Memory B cell (primary cell): Measurements from ENCODE around the gene BANP.
"Not testable (repeated sequence)": the region's sequence is repeated elsewhere in the genome, so short reads cannot be mapped to it uniquely, and the experiment has no call there.

Source experiments
- ATAC-seq: fragments of 150-1000 bp; cut with Tn5 transposase; 2 replicates; pipeline ENCODE4 v1.10.0; 2021; ENCODE audit warnings: low read depth, mild to moderate bottlenecking, moderate library complexity
- DNase-seq, 2 donors: peaks; one replicate each; pipeline ENCODE4 v3.0.0; 2022; ENCODE audit warnings: low spot score in 2 of 2
- H3K27ac Mint-ChIP-seq: one replicate; pipeline ENCODE4 v1.8.0; 2022; ENCODE audit warnings: mild to moderate bottlenecking, moderate library complexity, mixed read lengths
- H3K27me3 Mint-ChIP-seq: one replicate; pipeline ENCODE4 v1.8.0; 2022; ENCODE audit warnings: mixed read lengths
- H3K36me3 Mint-ChIP-seq: one replicate; pipeline ENCODE4 v1.8.0; 2022; ENCODE audit warnings: mild to moderate bottlenecking, mixed read lengths
- H3K4me1 Mint-ChIP-seq: one replicate; pipeline ENCODE4 v1.8.0; 2022; ENCODE audit warnings: mixed read lengths
- H3K4me3 Mint-ChIP-seq: one replicate; pipeline ENCODE4 v1.8.0; 2022; ENCODE audit warnings: mild to moderate bottlenecking, moderate library complexity, mixed read lengths
- H3K9me3 Mint-ChIP-seq: one replicate; pipeline ENCODE4 v1.8.0; 2022; ENCODE audit warnings: mixed read lengths

Gene BANP

DNA sequence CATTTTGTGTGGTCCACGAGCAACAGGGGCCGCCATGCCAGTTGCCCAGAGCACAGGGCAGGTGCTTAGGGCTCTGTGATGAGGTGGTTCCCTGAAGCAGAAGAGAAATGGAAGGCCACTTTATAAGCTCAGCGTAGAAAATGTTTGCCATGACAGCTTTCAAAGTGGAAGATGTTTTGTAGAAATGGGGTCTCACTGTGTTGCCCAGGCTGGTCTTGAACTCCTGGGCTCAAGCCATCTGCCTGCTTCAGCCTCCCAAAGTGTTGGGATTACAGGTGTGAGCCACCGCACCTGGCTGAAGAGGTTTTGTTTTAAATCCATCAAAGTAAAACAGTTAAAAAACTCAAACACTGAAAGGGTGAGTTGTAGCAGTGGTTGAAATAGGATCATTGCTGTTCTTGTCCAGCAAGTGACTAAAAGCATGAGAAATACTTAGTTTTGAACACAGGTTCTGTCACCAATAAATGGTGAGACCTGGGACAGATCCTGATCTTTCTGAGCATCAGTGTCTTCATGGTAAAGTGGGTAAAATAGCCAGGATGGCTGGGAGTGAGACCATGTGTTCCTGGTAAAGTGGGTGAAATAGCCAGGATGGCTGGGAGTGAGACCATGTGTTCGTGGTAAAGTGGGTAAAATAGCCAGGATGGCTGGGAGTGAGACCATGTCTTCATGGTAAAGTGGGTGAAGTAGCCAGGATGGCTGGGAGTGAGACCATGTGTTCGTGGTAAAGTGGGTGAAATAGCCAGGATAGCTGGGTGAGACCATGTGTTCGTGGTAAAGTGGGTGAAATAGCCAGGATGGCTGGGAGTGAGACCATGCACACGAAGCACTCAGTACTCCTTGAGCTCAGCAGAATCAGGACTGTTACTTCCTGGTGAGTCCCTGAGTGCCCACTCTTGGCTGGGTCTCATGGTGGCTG lies 46.0 kb downstream of the BANP start:
- no peaks in the 10 kb centered on the region for H3K9me3 Mint-ChIP-seq
- peaks cover 14% of the 10 kb centered on the region for H3K36me3 Mint-ChIP-seq
- H3K27ac Mint-ChIP-seq = peak overlapping the region; percentile 13

DNA sequence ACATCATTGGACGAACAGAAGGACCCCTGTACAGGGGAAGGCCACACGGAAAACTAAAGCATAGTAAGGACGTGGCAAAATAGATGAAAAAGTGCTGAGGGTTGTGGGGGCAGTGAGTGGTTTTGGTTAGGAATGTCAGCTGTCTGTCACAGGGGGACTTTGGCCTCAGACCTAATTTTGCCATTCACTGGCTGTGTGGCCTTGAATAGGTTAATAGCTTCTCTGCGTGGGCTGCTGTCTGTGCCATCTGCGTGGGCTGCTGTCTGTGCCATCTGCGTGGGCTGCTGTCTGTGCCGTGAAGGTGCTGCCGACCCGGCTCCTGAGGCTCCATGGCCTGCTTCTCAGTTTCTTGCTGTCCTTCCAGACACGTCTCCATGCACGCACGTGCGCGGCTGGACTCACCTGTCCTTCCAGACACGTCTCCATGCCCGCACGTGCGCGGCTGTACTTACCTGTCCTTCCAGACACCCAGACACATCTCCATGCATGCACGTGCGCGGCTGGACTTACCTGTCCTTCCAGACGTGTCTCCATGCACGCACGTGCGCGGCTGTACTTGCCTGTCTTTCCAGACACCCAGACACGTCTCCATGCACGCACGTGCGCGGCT lies 47.1 kb downstream of the BANP start:
- H3K9me3 Mint-ChIP-seq, ATAC-seq, H3K27me3 Mint-ChIP-seq, H3K4me3 Mint-ChIP-seq, DNase-seq, H3K4me1 Mint-ChIP-seq: not testable (repeated sequence)
- H3K36me3 Mint-ChIP-seq = peaks cover 10% of the 10 kb centered on the region
- peak overlapping the region; percentile 41 for H3K27ac Mint-ChIP-seq

More for the DNA sequence above, 46.0 kb downstream of the BANP start:
- Mint-ChIP-seq H3K27me3 (no peaks in the 10 kb centered on the region), H3K4me1 (peaks cover 13% of the 10 kb centered on the region), H3K4me3 (no peak overlapping the region)
- ATAC-seq = no peak
- no peak for DNase-seq

DNA sequence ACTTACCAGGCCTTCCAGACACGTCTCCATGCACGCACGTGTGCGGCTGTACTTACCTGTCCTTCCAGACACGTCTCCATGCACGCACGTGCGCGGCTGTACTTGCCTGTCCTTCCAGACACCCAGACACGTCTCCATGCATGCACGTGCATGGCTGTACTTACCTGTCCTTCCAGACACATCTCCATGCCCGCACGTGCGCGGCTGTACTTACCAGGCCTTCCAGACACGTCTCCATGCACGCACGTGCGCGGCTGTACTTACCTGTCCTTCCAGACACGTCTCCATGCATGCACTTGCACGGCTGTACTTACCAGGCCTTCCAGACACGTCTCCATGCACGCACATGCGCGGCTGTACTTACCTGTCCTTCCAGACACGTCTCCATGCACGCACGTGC lies 47.8 kb downstream of the BANP start:
- not testable (repeated sequence) for H3K36me3 Mint-ChIP-seq, H3K27me3 Mint-ChIP-seq, DNase-seq, H3K4me1 Mint-ChIP-seq, H3K4me3 Mint-ChIP-seq, ATAC-seq, H3K27ac Mint-ChIP-seq, H3K9me3 Mint-ChIP-seq

DNA sequence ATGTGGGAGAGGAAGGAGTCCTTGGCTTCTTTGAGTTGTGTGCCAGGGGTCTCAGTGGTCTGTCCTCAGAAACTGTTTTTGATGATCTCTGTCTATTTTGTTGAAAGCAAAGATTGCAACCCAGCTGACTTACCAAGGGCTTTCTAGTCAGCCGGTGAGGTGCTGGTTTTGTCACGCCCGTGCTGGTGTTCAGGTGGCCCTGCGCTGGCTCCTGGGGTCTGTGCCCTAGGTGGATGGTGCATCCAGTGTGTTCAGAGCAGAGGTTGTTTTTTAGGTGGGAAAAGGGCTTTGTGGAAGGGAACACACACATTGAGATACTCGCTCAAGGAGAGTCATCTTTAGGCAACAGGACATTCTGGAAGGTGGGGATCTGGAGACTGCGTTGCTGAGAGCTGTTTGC lies 51.0 kb downstream of the BANP start:
- Mint-ChIP-seq H3K36me3 (peaks cover 11% of the 10 kb centered on the region), H3K4me3 (no peak overlapping the region), H3K27ac (peak overlapping the region; percentile 18), H3K9me3 (no peaks in the 10 kb centered on the region), H3K27me3 (no peaks in the 10 kb centered on the region), H3K4me1 (peaks cover 18% of the 10 kb centered on the region)
- DNase-seq = no peak
- no peak for ATAC-seq

DNA sequence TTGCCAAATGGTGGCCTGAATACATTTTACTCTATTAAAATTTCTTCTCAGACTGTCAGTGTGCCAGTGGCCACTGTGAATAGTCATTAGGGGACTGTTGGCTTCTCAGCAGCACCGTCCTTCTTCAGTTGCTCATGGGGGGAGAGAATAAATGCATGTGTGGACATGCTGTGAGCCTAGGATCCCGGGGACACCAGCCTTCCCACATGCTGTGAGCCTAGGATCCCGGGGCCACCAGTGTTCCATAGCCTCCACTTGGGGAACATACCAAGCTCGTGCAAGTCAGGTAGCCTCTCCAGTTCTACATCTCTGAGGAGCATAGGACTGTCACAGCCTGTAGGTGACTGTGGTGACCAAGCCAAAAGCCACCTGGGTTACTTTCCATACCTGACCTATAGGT lies 51.5 kb downstream of the BANP start:
- Mint-ChIP-seq H3K27ac (no peak overlapping the region), H3K36me3 (peaks cover 12% of the 10 kb centered on the region), H3K4me1 (peaks cover 15% of the 10 kb centered on the region), H3K4me3 (no peak overlapping the region), H3K9me3 (no peaks in the 10 kb centered on the region), H3K27me3 (no peaks in the 10 kb centered on the region)
- no peak for ATAC-seq
- DNase-seq = no peak

DNA sequence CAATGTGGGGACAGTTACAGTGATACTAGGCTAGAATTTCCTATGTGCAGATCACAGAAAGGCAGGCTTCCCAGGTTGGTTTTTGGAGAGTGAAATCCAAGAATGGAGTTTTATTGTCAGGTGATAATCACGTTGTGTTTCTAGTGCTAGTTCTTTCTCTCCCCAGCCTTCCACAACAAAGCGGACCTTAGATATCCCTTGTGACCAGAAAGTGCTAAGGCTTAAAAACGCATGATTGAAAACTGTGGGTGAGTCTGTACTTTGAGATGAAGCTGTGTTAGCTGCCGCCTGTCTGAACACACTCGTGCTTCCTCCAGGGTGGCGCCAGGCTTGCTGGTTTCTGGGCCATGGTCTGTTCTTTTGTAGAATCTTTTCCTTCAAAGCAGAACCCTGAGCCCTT lies 52.1 kb downstream of the BANP start:
- ATAC-seq = no peak
- no peaks in the 10 kb centered on the region for H3K9me3 Mint-ChIP-seq
- H3K27ac Mint-ChIP-seq = no peak overlapping the region
- no peak for DNase-seq
- no peak overlapping the region for H3K4me3 Mint-ChIP-seq
- peaks cover 12% of the 10 kb centered on the region for H3K4me1 Mint-ChIP-seq
- H3K36me3 Mint-ChIP-seq = peaks cover 13% of the 10 kb centered on the region
- no peaks in the 10 kb centered on the region for H3K27me3 Mint-ChIP-seq

DNA sequence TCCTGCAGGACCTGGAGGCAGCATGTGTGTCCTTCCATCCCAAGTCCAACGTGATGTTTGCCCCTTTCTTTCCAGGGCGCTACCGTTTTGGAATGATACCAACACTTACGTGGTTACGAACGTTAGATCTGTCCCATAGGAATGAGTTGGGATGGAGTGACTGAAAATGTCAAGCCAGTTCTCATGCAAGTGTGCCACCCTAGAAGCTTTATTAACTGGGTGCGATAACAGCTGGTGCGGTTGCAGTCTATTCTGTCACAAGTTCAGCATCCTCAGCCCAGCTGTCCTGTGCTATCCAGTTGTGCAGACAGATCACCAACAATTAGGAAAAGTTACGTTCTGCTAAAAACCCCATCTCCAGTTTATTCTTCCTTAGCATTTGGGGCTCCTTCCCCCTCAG lies 52.5 kb downstream of the BANP start:
- ATAC-seq (no peak), DNase-seq (no peak)
- no peak overlapping the region for H3K27ac Mint-ChIP-seq
- no peak overlapping the region for H3K4me3 Mint-ChIP-seq
- no peaks in the 10 kb centered on the region for H3K9me3 Mint-ChIP-seq
- peaks cover 12% of the 10 kb centered on the region for H3K4me1 Mint-ChIP-seq
- H3K36me3 Mint-ChIP-seq = peaks cover 15% of the 10 kb centered on the region
- H3K27me3 Mint-ChIP-seq = no peaks in the 10 kb centered on the region

DNA sequence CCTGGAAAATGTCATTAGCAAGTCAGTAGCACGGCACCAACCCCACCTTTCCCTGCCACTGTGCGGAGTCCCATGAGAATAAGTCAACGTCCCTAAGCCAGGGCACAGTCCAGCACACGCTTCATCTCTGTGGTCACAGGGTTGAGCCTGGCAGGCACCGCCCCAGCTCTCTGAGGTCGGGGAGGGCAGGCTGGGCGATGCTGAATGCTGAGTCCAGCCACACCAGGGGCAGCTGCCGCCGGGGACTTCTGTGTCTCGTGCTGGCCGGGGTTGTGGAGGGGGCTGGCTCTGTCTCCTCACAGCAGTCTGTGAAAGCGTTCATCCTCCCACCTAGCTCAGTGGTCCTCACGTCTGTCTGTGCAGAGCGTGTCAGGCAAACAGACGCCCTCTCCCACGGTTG lies 53.2 kb downstream of the BANP start:
- Mint-ChIP-seq H3K4me3 (no peak overlapping the region), H3K27ac (no peak overlapping the region), H3K9me3 (no peaks in the 10 kb centered on the region), H3K4me1 (peaks cover 16% of the 10 kb centered on the region), H3K27me3 (no peaks in the 10 kb centered on the region), H3K36me3 (peaks cover 19% of the 10 kb centered on the region)
- DNase-seq = no peak
- ATAC-seq = no peak

DNA sequence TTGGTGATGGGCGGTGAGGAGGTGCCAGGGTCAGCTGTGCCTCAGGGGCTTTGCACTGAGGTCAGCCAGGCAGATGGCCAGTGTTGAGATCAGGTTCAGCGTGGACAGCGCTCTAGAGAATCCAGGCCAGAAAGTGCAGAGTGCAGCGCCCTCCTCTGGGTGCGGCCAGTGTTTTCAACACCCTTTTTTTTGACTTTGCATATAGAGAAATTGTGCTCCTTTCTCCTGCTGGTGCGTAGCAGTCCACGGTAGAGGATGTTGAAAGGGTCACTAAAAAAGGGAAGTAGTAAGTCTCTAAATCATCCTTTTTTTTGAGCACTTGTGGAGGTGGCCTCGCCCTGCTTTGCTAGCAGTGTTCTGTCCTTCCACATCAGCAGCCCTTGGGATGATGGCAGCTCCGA lies 53.9 kb downstream of the BANP start:
- Mint-ChIP-seq H3K4me3 (no peak overlapping the region), H3K27ac (peak overlapping the region; percentile 85), H3K36me3 (peaks cover 25% of the 10 kb centered on the region), H3K9me3 (no peaks in the 10 kb centered on the region), H3K27me3 (no peaks in the 10 kb centered on the region), H3K4me1 (peaks cover 16% of the 10 kb centered on the region)
- DNase-seq (peak; percentile 30 to 35), ATAC-seq (peak; percentile 96)

DNA sequence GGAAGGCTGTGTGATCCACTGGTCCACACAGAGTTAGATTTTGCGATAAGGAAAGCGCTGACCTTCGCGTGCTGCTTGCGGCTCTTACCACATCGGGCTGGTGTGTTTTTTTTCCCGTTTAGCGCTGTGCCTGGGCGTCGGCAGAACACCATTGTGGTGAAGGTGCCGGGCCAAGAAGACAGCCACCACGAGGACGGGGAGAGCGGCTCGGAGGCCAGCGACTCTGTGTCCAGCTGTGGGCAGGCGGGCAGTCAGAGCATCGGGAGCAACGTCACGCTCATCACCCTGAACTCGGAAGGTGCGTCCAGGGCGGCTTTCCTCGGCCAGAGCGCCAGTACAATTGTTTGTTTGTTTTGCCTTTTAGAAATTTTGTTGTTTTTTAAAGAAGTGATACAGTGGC lies 54.7 kb downstream of the BANP start:
- no peak for DNase-seq
- H3K27ac Mint-ChIP-seq = no peak overlapping the region
- peaks cover 16% of the 10 kb centered on the region for H3K4me1 Mint-ChIP-seq
- no peak for ATAC-seq
- H3K9me3 Mint-ChIP-seq = no peaks in the 10 kb centered on the region
- H3K4me3 Mint-ChIP-seq = no peak overlapping the region
- H3K27me3 Mint-ChIP-seq = no peaks in the 10 kb centered on the region
- H3K36me3 Mint-ChIP-seq = peaks cover 28% of the 10 kb centered on the region

DNA sequence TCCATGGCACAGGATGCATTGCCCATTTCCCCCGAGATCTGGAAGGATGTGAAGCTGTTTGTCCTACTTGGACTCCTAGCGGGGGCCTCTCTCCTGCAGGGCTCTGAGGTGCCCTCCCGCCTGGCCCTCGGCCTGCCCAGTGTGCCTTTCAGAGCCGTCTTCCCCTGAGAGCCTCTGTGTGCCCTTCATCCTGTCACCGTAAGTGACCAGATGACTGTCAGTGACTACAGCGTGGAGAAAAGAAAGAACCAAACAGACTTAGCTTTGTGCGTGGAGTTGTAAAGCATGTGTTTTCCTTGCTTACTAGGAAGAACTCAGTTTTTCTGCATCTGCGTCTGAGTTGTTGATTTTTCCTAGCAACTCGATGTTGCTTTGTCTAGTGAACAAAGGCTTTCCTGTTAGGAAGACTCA lies 56.1 kb downstream of the BANP start:
- ATAC-seq (no peak), DNase-seq (no peak)
- Mint-ChIP-seq H3K9me3 (no peaks in the 10 kb centered on the region), H3K4me3 (no peak overlapping the region), H3K4me1 (peaks cover 16% of the 10 kb centered on the region), H3K36me3 (peaks cover 31% of the 10 kb centered on the region), H3K27ac (no peak overlapping the region), H3K27me3 (no peaks in the 10 kb centered on the region)

DNA sequence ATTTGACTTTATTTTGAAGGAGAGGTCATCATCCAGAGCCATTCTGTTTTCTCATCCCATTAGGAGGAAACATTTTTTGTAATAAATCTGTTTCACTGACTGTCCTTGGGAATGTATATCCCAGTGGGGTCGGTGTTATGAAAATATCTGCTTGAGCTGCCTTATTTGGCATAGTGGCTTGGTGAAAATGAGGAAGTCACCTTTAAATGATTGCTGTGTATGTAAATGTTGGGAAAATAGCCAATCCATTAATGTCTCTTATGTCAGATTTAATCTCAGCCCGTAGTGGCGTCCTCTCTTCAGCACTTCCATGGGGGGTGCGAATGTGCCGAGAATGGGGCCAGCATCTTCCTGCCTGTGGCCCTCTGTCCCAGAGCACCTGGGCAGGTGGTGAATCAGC lies 57.6 kb downstream of the BANP start:
- H3K4me3 Mint-ChIP-seq = no peak overlapping the region
- peak; percentile 25 for ATAC-seq
- H3K27ac Mint-ChIP-seq = no peak overlapping the region
- no peak for DNase-seq
- peaks cover 37% of the 10 kb centered on the region for H3K36me3 Mint-ChIP-seq
- H3K9me3 Mint-ChIP-seq = no peaks in the 10 kb centered on the region
- peaks cover 16% of the 10 kb centered on the region for H3K4me1 Mint-ChIP-seq
- no peaks in the 10 kb centered on the region for H3K27me3 Mint-ChIP-seq

DNA sequence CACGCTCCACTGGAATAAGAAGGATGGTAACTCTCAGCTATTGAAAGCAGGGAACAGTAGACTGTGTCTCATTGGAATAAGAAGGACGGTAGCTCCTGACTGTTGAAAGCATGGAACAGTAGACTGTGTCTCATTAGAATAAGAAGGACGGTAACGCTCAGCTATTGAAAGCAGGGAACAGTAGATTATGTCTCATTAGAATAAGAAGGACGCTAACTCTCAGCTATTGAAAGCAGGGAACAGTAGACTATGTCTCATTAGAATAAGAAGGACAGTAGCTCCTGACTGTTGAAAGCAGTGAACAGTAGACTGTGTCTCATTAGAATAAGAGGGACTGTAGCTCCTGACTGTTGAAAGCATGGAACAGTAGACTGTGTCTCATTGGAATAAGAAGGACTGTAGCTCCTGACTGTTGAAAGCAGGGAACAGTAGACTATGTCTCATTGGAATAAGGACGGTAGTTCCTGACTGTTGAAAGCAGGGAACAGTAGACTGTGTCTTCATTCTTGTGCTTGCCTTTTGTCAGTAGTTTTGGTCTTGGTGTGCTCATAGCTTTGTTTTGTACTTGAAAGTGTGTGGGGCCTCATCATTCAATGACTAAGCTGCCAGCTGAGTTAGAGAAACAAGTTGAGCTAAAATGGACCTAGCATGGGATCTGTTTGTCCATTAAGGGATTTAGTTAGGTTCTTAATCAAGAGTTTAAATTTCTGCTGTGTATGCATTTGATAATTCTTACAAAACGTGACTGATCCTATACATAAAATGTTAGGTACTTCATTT lies 58.5 kb downstream of the BANP start:
- Mint-ChIP-seq H3K27ac (no peak overlapping the region), H3K36me3 (peaks cover 34% of the 10 kb centered on the region), H3K9me3 (no peaks in the 10 kb centered on the region)

DNA sequence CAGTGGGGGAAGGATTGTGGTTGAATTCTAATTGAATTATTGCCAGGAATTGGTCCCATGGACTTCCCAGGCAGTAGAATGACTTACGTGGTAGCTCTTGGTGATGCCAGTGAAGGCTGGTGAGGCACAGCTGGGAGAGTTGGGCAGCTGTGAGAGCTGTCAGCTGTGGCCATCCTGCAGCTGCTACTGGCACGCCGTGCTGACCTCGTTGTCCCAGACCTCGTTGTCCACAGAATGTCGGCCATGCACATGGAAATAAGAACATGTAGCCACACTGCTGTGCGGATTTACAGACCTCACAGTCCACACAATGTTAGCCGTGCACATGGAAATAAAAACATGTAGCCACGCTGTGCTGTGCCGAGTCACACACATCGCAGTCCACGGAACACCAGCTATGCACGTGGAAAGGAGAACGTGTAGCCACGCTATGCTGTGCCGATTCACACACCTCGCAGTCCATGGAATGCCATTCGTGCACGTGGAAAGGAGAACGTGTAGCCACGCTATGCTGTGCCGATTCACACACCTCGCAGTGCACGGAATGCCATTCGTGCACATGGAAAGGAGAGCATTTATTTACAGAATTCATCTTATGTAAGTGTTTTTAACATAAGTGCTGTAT lies 59.2 kb downstream of the BANP start:
- no peak overlapping the region for H3K27ac Mint-ChIP-seq
- peaks cover 12% of the 10 kb centered on the region for H3K4me1 Mint-ChIP-seq
- no peaks in the 10 kb centered on the region for H3K27me3 Mint-ChIP-seq
- H3K9me3 Mint-ChIP-seq = no peaks in the 10 kb centered on the region
- no peak overlapping the region for H3K4me3 Mint-ChIP-seq
- ATAC-seq (no peak), DNase-seq (no peak)
- H3K36me3 Mint-ChIP-seq = peaks cover 41% of the 10 kb centered on the region

More for the DNA sequence above, 58.5 kb downstream of the BANP start:
- DNase-seq (no peak), ATAC-seq (no peak)
- Mint-ChIP-seq H3K27me3 (no peaks in the 10 kb centered on the region), H3K4me3 (no peak overlapping the region), H3K4me1 (peaks cover 12% of the 10 kb centered on the region)
